ENCODE data around the gene IL23A.

GRCh38 chr12:56366948-56367347 is 28.3 kb downstream of the IL23A start:
- TF ChIP-seq TAF1 (IDR thresholded peaks at IDR 0.05; ENCODE audit: borderline replicate concordance, low read depth, low read length) (no peak), POLR2A (IDR thresholded peaks at IDR 0.05; ENCODE audit: low read depth, low read length) (no peak)
